Transverse colon (tissue), 4 donors: ENCODE results near the gene ACP3.

Experiments used
- CTCF ChIP-seq, 5 experiments: fragments of 200-600 bp in 3 of 5; fragments of 450-650 bp in 2 of 5; sonication (generic) in 3 of 5; IDR thresholded peaks; 1 replicate in 2 of 5; 2 replicates in 3 of 5; pipeline ENCODE4 v1.5.1; 2016 to 2017; ENCODE audit warnings: antibody characterized with exemption in 5 of 5, inconsistent platforms in 3 of 5, mild to moderate bottlenecking in 2 of 5, moderate library complexity in 1 of 5
- POLR2A ChIP-seq: fragments of 450-650 bp; IDR thresholded peaks from one replicate; pipeline ENCODE4 v1.6.1; 2016; ENCODE audit warnings: antibody characterized with exemption, mild to moderate bottlenecking, moderate library complexity
- POLR2AphosphoS5 ChIP-seq, 3 donors: sonication (generic); formaldehyde crosslinking; IDR thresholded peaks; one replicate each; pipeline ENCODE4 v1.6.1; 2016; ENCODE audit warnings: antibody characterized with exemption in 3 of 3

GRCh38 chr3:132276228-132276906 is 40.8 kb upstream of the ACP3 start:
- no peak for TF ChIP-seq CTCF (IDR thresholded peaks at IDR 0.05)
- TF ChIP-seq POLR2AphosphoS5 (IDR thresholded peaks at IDR 0.05) = no peak
- TF ChIP-seq POLR2A = no peak
